Ovary (tissue), 9 donors: ENCODE results near the gene PFKFB2. TPM values are rescaled to one million over a fixed set of nuclear protein-coding genes. Genes with fewer than 3 reads are reported as not detected.

Source experiments
- DNase-seq, 5 donors: peaks; one replicate each; pipeline ENCODE4 v3.0.0-alpha.2; 2019 to 2020
- H3K27ac ChIP-seq, 2 donors: fragments of 200-600 bp; one replicate each; pipeline versions ENCODE4 v1.5.1 to v1.8.0; 2019 to 2022
- H3K27me3 ChIP-seq: fragments of 200-600 bp; one replicate; pipeline ENCODE4 v1.8.0; 2022
- H3K36me3 ChIP-seq: fragments of 200-600 bp; sonication (generic); one replicate; pipeline ENCODE4 v1.5.1; 2019
- H3K4me1 ChIP-seq: one replicate; pipeline ENCODE4 v1.8.1; 2013; ENCODE audit warnings: mild to moderate bottlenecking, moderate library complexity; ENCODE audit not compliant: insufficient read depth
- H3K4me3 ChIP-seq: fragments of 200-600 bp; sonication (generic); one replicate; pipeline ENCODE4 v1.5.1; 2017
- H3K9me3 ChIP-seq, 2 donors: fragments of 200-600 bp in 1 of 2; sonication (generic) in 1 of 2; one replicate each; pipeline versions ENCODE4 v1.5.1 to v1.8.1; 2013 to 2019; ENCODE audit warnings: mild to moderate bottlenecking in 1 of 2, moderate library complexity in 1 of 2
- CTCF ChIP-seq, 3 donors: fragments of 450-650 bp in 2 of 3; fragments of 200-600 bp in 1 of 3; IDR thresholded peaks; one replicate each; pipeline versions ENCODE4 v1.5.1 to v1.8.0; 2016 to 2022; ENCODE audit warnings: antibody characterized with exemption in 3 of 3, mild to moderate bottlenecking in 1 of 3
- EP300 ChIP-seq: sonication (generic); formaldehyde crosslinking; IDR thresholded peaks from one replicate; pipeline ENCODE4 v1.6.1; 2017; ENCODE audit warnings: antibody characterized with exemption
- POLR2A ChIP-seq: fragments of 450-650 bp; IDR thresholded peaks from one replicate; pipeline ENCODE4 v1.6.1; 2017; ENCODE audit warnings: antibody characterized with exemption, mild to moderate bottlenecking, moderate library complexity
- WGBS, 3 donors: extraction: QIAGEN DNeasy Blood & Tissue Kit in 1 of 3; methylation state at CpG; one replicate each; pipeline versions ENCODE4 v1.1.5 to v1.1.7; 2013 to 2017; 5-methylcytosine and 5-hydroxymethylcytosine counted together
- intact Hi-C, 4 donors: fragments of 100-400 bp; cut with DNase I; formaldehyde crosslinking; loops; one replicate each; pipeline versions ENCODE4 v1.11.0 to v1.15.1; 2022 to 2023
- polyA plus RNA-seq, 2 donors: library from polyadenylated mRNA; stranded (reverse); fragments of 200-250 nt in 1 of 2; fragments of 350-450 nt in 1 of 2; fragmentation: Illumina TruSeq in 1 of 2; extraction: RNeasy Lipid Tissue Mini Kit (QIAGEN cat#74804) in 1 of 2; gene quantifications; one replicate each; pipeline ENCODE4 v1.2.3, GENCODE V29; 2013 to 2014
- total RNA-seq, 7 donors: library from RNA; depleted of rRNA in 2 of 7; stranded (reverse); fragments of >200 nt in 2 of 7; fragmentation: NEBNext Ultra II Directional in 3 of 7; extraction: Animal tissue kit (Norgen Biotek cat#: 25700) in 3 of 7; gene quantifications; one replicate each; pipeline versions ENCODE4 v1.1.0 to v1.2.4, GENCODE V29; 2016 to 2023
- donor health status: DM: no; HTN: no; CAD: no; lungs with moderate emphysema.
- donor health status: DM: no; HTN: no; CAD: no.
- donor health status: Bipolar disorder and iron deficiency.
- donor health status: DM: yes; HTN: yes; CAD: no.
- donor health status: DM: no; HTN: no; CAD: no.
- donor health status: DM: yes; HTN: yes; CAD: no.

The PFKFB2 gene
- total and polyA plus RNA-seq, 9 donors, result 3.0 to 11.4 (median 7.7) TPM

- peak in 4 of 5 donors; percentile 30 to 74 (median 45) for DNase-seq
- H3K27ac ChIP-seq, result no peak overlapping the region
Observed at GRCh38 chr1:207077470-207078377, 24.6 kb downstream of the PFKFB2 start.

GRCh38 chr1:207078578-207079132, 25.6 kb downstream of the PFKFB2 start:
- Histone ChIP-seq H3K4me1 (no peaks in the 10 kb centered on the region), H3K27ac (no peak overlapping the region), H3K4me3 (no peak overlapping the region), H3K36me3 (no peaks in the 10 kb centered on the region), H3K9me3 (no peaks in the 10 kb centered on the region), H3K27me3 (no peaks in the 10 kb centered on the region)
- 88 to 89% (median 89%) methylated on average over 11 of the region's 11 CpGs for WGBS, 3 donors
- TF ChIP-seq CTCF (IDR thresholded peaks at IDR 0.05), result no peak
- TF ChIP-seq POLR2A, result no peak
- no peak for TF ChIP-seq EP300
- no peak for DNase-seq
- intact Hi-C loops, result loop anchor here in 2 of 4 donors (10.0 kb wide), 2 partner anchors 164 to 326 kb away; no protein-coding TSS in a partner anchor

More at GRCh38 chr1:207077470-207078377, 24.6 kb downstream of the PFKFB2 start:
- Histone ChIP-seq H3K4me1 (no peaks in the 10 kb centered on the region), H3K4me3 (no peak overlapping the region), H3K9me3 (no peaks in the 10 kb centered on the region), H3K36me3 (no peaks in the 10 kb centered on the region), H3K27me3 (no peaks in the 10 kb centered on the region)
- 40 to 46% (median 41%) methylated on average over 6 of the region's 6 CpGs for WGBS, 3 donors
- intact Hi-C loops, result loop anchor here in 2 of 4 donors (10.0 kb wide), 2 partner anchors 163 to 327 kb away; no protein-coding TSS in a partner anchor
- TF ChIP-seq CTCF (IDR thresholded peaks at IDR 0.05) (peak; percentile 71 to 80 (median 79)), EP300 (no peak)

GRCh38 chr1:207079706-207080241, 26.7 kb downstream of the PFKFB2 start:
- no peak for DNase-seq
- no peaks in the 10 kb centered on the region for H3K27me3 ChIP-seq
- no peaks in the 10 kb centered on the region for H3K9me3 ChIP-seq
- no peak overlapping the region for H3K4me3 ChIP-seq
- H3K4me1 ChIP-seq, result no peaks in the 10 kb centered on the region
- TF ChIP-seq POLR2A, result no peak
- TF ChIP-seq EP300, result no peak
- TF ChIP-seq CTCF (IDR thresholded peaks at IDR 0.05), result no peak
- H3K36me3 ChIP-seq, result no peaks in the 10 kb centered on the region
- intact Hi-C loops, result loop anchor here in 3 of 4 donors (5.0 to 10.0 kb wide), 3 partner anchors 165 to 328 kb away; no protein-coding TSS in a partner anchor
- no peak overlapping the region for H3K27ac ChIP-seq
- WGBS, 3 donors, result 93 to 95% (median 93%) methylated on average over 6 of the region's 6 CpGs

GRCh38 chr1:207081088-207081487, 28.0 kb downstream of the PFKFB2 start:
- no peaks in the 10 kb centered on the region for H3K36me3 ChIP-seq
- no peak overlapping the region for H3K4me3 ChIP-seq
- H3K27ac ChIP-seq, result no peak overlapping the region
- no peaks in the 10 kb centered on the region for H3K9me3 ChIP-seq
- intact Hi-C loops, result loop anchor here in 2 of 4 donors (5.0 to 10.0 kb wide), 2 partner anchors 324 to 326 kb away; no protein-coding TSS in a partner anchor
- DNase-seq, result no peak
- no peaks in the 10 kb centered on the region for H3K4me1 ChIP-seq
- WGBS, 3 donors, result 46 to 68% (median 47%) methylated on average over 2 of the region's 2 CpGs
- no peaks in the 10 kb centered on the region for H3K27me3 ChIP-seq
- no peak for TF ChIP-seq EP300
- no peak for TF ChIP-seq CTCF (IDR thresholded peaks at IDR 0.05)
- TF ChIP-seq POLR2A, result no peak
